ENCODE measurements around the gene TWIST1.

TWIST1 gene

GRCh38 chr7:19094138-19094537 is 23.3 kb downstream of the TWIST1 start:
- no peak overlapping the region for H3K4me3 ChIP-seq (ENCODE audit: low read length)
- DNase-seq (ENCODE audit: low read depth), result no peak
- TF ChIP-seq CTCF (conservative IDR thresholded peaks at IDR 0.05; ENCODE audit: low read depth, low read length), result no peak

GRCh38 chr7:19091550-19092200 is 25.8 kb downstream of the TWIST1 start:
- no peak for DNase-seq (ENCODE audit: low read depth)
- H3K4me3 ChIP-seq (ENCODE audit: low read length), result no peak overlapping the region
- no peak for TF ChIP-seq CTCF (conservative IDR thresholded peaks at IDR 0.05; ENCODE audit: low read depth, low read length)

GRCh38 chr7:19090526-19090925 is 26.9 kb downstream of the TWIST1 start:
- no peak for DNase-seq (ENCODE audit: low read depth)
- H3K4me3 ChIP-seq (ENCODE audit: low read length), result no peak overlapping the region
- TF ChIP-seq CTCF (conservative IDR thresholded peaks at IDR 0.05; ENCODE audit: low read depth, low read length), result no peak

GRCh38 chr7:19089797-19090196 is 27.6 kb downstream of the TWIST1 start:
- no peak for TF ChIP-seq CTCF (conservative IDR thresholded peaks at IDR 0.05; ENCODE audit: low read depth, low read length)
- no peak for DNase-seq (ENCODE audit: low read depth)
- H3K4me3 ChIP-seq (ENCODE audit: low read length), result no peak overlapping the region

- no peak overlapping the region for H3K4me3 ChIP-seq (ENCODE audit: low read length)
- no peak for TF ChIP-seq CTCF (conservative IDR thresholded peaks at IDR 0.05; ENCODE audit: low read depth, low read length)
- DNase-seq (ENCODE audit: low read depth), result no peak
These were observed 28.1 kb downstream of the TWIST1 start for GRCh38 chr7:19089378-19089777.

- no peak for DNase-seq (ENCODE audit: low read depth)
- H3K4me3 ChIP-seq (ENCODE audit: low read length), result no peak overlapping the region
- TF ChIP-seq CTCF (conservative IDR thresholded peaks at IDR 0.05; ENCODE audit: low read depth, low read length), result no peak
These were observed 37.3 kb downstream of the TWIST1 start for GRCh38 chr7:19080093-19080492.

- no peak overlapping the region for H3K4me3 ChIP-seq (ENCODE audit: low read length)
- no peak for TF ChIP-seq CTCF (conservative IDR thresholded peaks at IDR 0.05; ENCODE audit: low read depth, low read length)
These were observed 38.4 kb downstream of the TWIST1 start for GRCh38 chr7:19079066-19079465.

More at GRCh38 chr7:19079066-19079465, 38.4 kb downstream of the TWIST1 start:
- DNase-seq (ENCODE audit: low read depth), result no peak

Measured in retinal pigment epithelial cell (primary cell).